Measurements from ENCODE around the gene ZSWIM4.

DNA sequence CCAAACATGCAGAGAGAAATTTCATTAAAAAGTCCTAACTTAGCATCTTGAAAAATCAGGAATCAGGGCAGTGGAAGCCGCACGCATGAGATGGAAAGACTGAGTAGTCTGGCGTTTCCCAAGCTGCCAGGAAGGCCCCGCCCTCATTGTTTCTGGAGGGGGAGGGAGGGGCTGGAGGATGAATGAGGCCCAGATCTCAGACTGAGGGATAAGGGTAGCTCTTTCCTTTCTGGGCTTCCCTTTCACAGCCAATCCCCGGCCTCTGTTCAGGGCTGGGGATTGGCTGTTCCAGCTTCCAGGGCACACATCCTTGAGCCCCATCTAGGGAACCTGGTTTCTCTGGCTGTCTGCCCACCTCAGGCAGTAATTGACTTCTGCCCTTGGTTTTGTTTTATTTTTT lies 13.7 kb upstream of the ZSWIM4 start:
- TF ChIP-seq, protein P1, sequence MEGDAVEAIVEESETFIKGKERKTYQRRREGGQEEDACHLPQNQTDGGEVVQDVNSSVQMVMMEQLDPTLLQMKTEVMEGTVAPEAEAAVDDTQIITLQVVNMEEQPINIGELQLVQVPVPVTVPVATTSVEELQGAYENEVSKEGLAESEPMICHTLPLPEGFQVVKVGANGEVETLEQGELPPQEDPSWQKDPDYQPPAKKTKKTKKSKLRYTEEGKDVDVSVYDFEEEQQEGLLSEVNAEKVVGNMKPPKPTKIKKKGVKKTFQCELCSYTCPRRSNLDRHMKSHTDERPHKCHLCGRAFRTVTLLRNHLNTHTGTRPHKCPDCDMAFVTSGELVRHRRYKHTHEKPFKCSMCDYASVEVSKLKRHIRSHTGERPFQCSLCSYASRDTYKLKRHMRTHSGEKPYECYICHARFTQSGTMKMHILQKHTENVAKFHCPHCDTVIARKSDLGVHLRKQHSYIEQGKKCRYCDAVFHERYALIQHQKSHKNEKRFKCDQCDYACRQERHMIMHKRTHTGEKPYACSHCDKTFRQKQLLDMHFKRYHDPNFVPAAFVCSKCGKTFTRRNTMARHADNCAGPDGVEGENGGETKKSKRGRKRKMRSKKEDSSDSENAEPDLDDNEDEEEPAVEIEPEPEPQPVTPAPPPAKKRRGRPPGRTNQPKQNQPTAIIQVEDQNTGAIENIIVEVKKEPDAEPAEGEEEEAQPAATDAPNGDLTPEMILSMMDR (optimal IDR thresholded peaks at IDR 0.05 in 1 of 3, IDR thresholded peaks at IDR 0.05 in 1 of 3, conservative IDR thresholded peaks at IDR 0.05 in 1 of 3; ENCODE audit: extremely low read depth in 1 of 3, insufficient read depth in 2 of 3, low read length in 3 of 3) = no peak
- TF ChIP-seq EZH2 (IDR thresholded peaks at IDR 0.05; ENCODE audit: low read length) = no peak

All from keratinocyte (primary cell).